HG02943 (cell line): ENCODE results near the gene TMOD4.

Experiments used
- ATAC-seq: cut with Tn5 transposase; IDR thresholded peaks from one replicate; pipeline ENCODE4 v1.9.1; 2021; ENCODE audit warnings: mild to moderate bottlenecking, low read depth, moderate library complexity; ENCODE audit not compliant: unreplicated experiment

Gene TMOD4

DNA sequence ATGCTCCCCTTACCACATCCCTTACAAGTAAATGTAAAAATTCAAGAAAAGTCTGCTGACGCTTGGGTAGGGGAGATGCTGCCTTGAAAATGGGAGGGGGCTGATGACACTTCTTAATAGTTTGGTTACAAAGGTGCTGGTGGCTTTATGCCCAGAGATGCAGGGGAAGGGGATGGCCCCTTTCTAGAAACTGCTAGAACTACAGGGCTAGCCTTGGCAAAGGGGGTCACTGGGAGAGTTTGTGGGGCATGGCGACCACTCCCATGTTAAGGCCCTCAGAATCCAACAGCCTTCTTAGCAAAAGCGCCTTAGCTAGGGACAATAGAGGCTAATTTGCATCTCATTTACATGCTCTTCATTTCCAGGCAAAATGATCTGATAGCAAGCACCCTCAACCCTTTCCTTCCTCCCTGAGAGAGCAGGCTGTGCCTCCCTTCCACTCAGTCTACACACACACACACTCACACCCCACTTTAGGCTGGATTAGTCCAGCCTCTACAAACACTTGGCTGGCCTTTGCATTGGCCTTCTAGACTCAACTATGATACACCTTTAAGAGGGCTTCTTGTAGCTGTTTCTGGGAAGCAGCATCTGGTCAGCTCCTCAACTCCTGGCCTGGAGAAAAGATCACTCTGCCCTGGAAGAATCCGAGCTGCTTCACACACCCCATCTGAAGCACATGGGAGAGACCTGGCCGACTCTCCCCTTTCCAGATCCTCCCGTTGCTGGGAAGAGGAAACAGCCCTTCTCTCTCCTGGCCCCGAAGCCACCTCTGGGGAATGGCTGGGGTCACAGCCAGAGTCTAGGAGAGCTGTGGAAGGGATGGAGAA, 31.1 kb downstream of the TMOD4 start:
- no peak for ATAC-seq

DNA sequence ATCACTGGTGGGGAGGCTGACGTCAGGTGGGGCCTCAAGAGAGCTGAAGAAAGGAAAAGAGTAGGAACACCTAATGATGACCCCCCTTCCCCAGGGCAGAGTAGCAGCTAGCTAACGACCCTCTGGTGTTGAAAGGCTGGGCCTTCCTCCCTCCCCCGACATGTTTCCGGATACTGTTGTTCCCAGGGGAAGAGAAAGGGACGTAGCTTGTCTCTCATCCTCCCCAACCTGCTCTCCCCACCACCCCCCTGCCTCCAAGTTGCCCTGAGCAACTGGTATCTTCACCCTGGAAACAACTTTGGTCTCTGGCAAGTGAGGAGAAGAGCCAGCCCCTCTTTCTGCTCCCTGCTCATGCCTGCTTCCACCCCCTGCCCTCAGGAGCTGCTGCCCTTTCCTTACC, 31.8 kb downstream of the TMOD4 start:
- ATAC-seq: no peak

DNA sequence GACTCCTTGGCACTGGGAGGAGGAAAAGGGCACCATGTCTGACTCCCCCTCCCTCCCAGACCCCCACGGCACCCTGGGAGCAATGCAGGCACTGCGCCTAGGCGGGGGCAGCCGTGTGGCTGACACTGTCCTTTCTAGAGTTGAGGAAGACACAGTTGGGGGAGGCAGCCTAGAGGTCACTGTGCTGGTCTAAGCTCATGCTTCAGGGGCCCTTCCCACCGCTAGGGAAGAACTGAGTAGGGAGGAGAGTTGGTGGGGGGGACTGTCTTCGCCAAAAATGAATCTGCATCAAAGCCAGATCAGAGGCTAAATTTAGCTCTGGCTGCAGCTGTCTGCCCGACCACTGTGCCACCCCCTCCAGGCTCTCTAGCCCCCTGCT, 32.7 kb downstream of the TMOD4 start:
- ATAC-seq: no peak

DNA sequence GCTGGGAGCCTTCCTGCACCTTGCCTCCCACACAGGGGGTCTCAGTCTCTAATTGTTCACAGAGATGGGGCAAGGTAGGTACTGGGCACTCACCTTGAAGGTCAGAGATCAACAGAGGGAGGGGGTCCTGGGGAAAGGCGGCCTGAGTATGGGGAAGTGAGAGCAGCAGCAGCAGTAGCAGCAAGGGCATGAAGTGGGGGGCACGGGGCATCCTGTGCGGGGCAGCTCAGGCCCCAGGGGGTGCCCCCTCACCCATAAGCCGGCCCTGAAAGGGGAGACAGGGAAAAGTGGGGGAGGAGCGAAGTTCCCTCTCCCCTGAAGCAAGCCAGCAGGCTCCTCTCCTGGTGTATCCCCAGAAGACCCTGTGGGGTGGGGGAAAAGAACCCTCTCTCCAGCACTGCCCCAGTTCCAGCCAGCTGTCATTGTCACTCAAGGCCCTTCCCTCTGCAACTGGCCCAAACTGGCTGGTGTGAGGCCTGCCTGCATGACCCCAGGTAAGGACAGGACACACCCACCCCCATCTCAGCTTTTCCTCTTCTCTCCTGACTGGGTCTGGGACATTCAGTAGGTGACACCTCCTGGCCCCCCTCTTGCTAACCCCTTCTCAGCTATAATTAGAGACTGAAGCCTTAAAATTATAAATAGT, 33.2 kb downstream of the TMOD4 start:
- no peak for ATAC-seq

DNA sequence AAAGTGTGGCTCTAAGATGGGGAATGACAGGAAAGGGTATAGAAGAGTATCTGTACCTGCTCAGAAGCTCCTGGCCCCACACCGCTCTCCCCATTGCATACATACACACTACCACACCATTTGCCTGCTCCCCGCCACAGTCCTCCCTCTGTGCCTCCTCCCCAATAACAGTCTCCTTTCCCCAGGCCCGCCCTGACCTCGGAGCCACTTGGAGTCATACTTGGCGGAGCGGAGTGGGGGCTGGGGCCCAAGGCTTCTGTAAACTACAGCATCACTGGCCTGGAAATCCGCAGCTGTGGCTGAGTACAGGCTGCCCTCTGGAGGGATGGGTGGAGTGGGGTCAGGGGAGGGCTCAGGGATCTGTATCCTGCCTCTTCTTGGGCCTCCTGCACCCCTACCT, 38.0 kb downstream of the TMOD4 start:
- ATAC-seq: no peak

DNA sequence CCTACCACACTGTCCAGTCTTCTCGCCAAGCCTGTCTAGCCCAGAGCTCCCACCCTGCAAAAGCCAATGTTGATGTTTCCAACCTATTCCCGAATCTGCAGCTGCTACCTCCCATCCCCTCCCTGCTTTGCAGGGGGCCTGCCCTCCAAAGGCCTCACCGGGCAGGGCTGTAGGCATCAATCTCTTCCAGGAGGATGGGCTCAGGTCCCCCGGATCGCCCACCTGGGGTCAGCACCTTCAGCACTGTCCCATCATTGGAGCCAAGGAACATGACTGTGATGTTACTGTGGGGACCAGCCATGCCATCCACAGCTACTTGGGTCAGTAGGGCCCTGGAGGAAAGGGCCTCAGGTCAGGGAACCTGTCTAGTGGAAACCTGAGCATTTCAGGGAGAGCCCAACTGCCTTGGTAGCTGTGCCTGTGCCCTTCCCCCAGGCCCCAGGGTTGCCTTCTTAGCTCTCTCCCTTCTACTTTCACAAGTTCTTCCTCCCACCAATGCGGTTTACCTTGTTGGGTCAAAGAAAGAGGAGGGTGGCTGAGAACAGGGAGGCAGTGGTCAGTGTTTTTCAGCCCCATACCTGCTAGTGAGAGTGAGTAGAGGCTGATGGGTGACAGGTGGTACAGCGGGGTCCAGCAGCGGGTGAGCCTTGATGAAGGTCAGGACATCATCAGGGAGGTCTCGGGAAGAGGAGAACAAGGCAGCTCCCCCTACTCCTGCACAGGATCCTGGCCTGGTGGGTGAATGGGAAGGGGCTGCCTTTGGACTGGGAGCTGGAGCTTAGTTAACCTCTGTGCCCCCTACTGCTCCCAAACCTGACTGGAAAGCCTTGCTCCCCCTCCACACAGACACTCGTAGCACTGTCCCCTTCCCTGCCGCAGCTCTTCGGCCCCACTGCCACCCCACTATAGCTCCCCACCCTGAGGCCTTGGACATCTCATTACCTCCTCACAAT, 40.1 kb downstream of the TMOD4 start:
- ATAC-seq: no peak

DNA sequence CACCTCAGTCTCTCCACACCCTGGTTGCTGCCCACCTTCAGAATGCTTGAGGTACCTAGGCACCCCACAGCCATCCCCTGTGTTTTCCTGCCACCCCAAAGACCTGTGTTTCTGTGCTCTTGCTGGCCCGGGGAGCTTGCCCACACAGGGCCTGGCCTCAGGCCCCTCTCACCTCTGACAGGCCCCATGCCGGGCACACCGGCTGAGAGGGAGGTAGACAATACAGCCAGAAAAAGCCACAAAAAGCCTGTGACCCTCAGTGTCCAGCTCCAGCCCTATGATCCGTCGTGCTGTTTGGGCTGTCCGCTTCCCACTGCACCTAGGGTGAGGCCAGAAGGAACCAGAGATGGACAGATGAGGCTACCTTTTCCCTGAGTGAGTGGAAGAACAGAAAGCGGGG, 40.8 kb downstream of the TMOD4 start:
- no peak for ATAC-seq

DNA sequence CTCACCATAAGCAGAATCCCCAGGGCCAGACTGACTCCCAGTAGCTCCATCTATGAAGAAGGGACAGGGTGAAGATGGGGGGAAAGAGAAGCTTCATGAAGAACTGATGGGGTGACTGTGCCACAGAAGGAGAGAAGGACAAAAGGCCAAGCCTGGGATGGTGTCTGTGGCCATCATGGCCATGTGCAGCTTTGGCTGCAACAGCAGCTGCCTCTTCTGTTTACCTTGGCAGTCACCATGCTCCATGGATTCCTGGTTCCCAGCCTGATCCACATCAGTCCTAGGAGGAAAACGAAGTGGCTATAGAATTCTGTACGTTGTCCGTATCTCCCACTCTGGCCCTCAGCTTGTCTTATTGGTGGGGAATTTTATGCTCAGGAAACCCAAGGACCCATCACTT, 41.4 kb downstream of the TMOD4 start:
- ATAC-seq: no peak

DNA sequence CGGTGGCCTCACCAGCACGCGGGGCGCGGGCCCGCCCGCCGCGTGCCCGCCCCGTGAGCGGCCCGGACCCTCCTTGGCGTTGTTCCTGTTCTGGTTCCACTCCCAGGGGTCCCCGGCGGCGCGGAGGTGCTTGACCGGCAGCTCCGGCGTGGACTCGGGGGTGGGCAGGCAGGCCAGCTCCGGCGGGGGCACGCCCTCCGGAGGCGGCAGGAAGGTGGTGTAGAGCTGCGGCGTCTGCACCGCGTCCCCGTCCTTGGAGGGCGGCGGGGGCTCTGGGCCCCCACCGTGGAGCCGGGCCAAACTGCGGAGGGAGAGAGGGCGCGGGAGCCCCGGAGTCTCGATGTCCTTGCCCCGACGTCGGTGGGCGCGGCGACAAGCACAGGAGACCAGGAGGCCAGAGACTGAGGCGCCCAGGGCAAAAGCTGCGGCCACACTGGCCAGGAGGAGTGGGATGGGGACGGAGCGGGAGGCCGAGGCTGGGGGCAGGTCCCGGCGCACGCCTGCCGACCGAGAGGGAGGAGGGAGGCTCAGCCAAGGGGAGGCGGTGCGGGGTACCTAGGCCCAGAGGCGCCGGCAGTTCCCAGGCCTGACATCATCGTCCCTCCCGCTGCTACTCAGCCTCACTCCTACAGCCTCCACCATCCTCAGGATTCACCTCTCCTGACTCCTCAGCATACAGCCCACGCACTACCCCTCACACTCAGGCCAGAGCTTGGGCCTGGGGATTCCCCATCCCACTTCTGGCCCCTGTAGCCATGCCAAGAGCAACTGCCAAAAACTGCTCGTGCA, 42.6 kb downstream of the TMOD4 start:
- ATAC-seq: no peak

DNA sequence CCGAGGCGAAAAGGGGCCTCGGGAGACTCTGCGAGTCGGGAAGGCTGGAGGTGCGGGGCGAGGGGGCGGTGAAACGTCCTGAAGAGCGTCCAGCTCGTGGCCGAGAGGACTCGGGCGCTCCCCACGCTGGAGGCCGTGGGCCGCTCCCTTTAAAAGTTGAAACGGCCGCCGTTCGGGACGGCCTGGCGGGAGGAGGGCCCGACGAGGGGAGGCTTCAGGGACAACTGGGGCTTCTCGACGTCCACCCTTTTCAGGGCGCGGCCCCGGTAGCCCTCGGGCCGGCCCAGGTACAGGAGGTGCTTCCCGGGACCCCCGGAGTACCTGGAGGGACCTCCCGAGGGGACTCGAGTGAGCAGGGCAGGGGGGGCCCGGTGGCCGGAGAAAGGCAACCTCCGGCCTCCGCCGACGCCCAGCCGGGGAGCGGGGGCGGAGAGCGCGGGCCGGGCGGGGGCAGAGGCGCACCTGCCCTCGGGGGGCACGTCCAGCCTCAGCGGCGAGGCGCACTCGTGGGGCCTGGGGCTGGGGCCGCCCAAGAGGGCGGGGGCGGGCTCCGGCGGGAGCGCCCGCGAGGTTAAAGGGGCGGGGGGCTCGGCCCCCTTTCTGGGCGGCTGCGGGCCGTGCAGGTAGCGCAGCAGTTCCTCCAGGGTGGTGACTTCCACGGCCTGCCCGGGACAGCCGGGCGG, 43.3 kb downstream of the TMOD4 start:
- ATAC-seq: no peak

DNA sequence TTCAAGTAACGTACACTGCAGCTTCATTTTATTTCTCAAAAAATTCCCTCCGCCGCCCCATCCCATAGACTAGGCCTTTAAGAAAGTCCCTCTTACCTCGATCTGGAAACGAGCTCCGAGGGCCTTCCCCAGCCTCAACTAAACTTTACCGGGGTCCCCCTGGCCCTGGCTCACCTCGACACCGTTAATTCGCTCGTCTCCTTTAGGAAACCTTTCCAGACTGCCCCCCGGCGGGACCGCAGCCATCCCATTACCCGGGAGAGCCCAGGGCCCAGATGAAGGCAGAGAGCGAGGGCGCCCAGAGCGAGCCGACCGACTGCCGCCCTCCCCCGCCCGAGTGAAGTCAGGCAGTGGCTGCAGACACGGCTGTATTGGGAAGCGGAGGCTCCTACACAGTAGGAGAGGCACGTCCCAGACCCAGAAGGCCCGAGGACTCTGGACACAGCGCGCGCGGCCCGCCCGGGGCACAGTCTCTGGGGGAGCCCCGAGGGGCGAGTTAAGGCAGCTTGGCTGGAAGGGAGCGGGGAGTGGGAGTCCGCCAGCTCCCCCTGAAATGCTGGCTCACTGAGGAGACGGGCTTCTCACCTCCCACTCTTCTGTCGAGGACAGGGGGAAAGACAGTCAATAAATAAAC, 44.0 kb downstream of the TMOD4 start:
- ATAC-seq: no peak

DNA sequence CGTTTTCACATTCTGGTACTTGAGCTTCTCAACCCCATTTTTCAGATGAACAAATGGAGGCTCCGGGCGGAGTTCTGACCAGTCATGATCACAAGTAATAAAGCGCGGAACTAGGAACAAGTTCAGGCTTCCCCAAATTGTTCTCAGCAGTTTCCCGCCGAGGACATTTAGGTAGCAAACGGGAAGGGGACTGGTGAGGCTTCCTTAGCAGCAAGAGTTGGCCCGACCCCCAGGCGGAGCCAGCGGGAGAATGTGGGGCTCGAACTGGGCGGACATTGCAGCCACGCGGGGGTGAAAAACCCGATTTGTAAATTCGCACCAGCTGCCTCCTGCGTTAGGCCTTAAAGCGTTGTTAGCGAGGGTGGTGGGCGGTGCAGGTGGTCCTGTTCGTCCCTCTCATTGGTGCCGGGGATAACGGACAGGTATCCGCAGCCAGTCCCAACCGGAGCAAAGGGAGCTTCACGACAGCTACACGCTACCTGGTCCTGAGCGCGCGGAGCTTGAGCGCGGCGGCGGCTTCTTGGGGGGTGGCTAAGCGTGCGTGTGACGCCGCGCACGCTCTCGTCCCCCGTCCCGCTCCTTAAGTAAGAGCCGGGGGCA, 44.7 kb downstream of the TMOD4 start:
- no peak for ATAC-seq

DNA sequence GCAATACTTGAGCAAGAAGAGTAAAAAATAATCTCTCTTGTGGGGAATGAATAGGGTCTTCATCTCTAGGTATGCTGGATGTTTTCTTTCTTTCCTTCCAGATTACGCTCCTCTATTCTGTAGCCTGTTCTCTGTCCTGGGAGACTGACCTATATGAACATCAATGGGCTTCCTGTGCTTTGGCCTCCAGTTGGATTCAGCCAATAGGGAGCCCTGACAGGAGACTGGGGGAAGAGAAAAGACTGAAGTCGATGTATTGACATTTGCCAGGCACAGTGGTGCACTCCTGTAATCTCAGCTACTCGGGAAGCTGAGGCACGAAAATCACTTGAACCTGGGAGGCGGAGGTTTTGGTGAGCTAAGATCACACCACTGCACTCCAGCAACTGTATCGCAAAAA, 47.0 kb downstream of the TMOD4 start:
- ATAC-seq: no peak

DNA sequence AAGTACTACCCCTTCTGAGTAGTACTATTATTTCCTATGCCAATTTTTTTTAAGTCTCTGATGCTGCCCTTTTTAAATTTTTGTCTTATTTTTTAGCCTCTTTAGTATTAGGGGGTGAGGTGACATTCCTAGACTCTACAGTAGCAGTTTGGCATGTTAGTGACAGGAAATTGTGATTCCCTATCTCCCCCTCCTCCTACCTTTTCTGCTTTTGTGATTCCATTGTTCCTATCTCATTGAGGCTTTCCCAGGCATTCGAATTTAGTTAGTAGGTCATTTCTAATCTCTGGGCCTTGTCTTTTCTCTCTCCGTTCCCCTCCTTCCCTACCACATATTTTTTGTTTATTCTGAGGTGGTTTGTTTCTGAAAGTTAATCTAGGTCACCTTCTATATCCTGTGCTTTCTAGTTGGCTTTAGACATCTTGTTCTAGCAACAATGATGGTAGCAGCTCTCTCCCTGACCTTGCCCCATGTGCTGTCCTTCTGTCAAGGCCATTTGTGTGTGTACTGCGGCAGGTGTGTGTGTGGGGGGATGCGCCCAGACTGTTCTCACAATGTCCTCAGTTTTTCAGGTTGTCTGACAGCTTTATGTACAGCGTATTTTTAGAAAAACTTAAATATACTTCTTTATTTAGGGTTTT, 50.9 kb downstream of the TMOD4 start:
- no peak for ATAC-seq
